ENCODE data around the gene MYBL2. TPM values are rescaled to one million over a fixed set of nuclear protein-coding genes. Genes with fewer than 3 reads are reported as not detected.

The MYBL2 gene
- polyA plus RNA-seq, 1 donor (not counting 4 experiments of a cell fraction or from before 2014, with no cell fraction given), result 4.0 TPM

- H3K27ac ChIP-seq (ENCODE audit: control insufficient read depth, insufficient read depth, low read length), result no peak overlapping the region
- no peak overlapping the region for H3K4me2 ChIP-seq (ENCODE audit: control insufficient read depth, extremely low read depth, insufficient read depth, low read depth, low read length)
- FAIRE-seq, result no peak
- H3K9ac ChIP-seq (ENCODE audit: control insufficient read depth, extremely low read depth, insufficient read depth, low read length), result no peak overlapping the region
- H3K9me3 ChIP-seq (ENCODE audit: control insufficient read depth, low read depth, low read length), result no peaks in the 10 kb centered on the region
- H3K79me2 ChIP-seq (ENCODE audit: control insufficient read depth, insufficient read depth, low read length), result no peaks in the 10 kb centered on the region
- no peak overlapping the region for H3K4me3 ChIP-seq (ENCODE audit: control insufficient read depth in 2 of 3, extremely low read depth in 1 of 3, insufficient read depth in 2 of 3, low read depth in 1 of 3, low read length in 3 of 3)
- no peaks in the 10 kb centered on the region for H3K9me1 ChIP-seq (ENCODE audit: control insufficient read depth, extremely low read depth, insufficient read depth, low read length)
- no peak for DNase-seq (ENCODE audit: low read depth, low spot score)
- no peaks in the 10 kb centered on the region for H3K36me3 ChIP-seq (ENCODE audit: control insufficient read depth in 2 of 2, extremely low read depth in 1 of 2, insufficient read depth in 2 of 2, low read length in 2 of 2)
- H2AFZ ChIP-seq (ENCODE audit: control insufficient read depth, low read length), result no peak overlapping the region
- no peaks in the 10 kb centered on the region for H3K4me1 ChIP-seq (ENCODE audit: control insufficient read depth, extremely low read depth, insufficient read depth, low read length)
- peaks cover 5% of the 10 kb centered on the region for H3K27me3 ChIP-seq (ENCODE audit: control insufficient read depth, extremely low read depth, insufficient read depth, low read length)
- no peaks in the 10 kb centered on the region for H4K20me1 ChIP-seq (ENCODE audit: control insufficient read depth, extremely low read depth, insufficient read depth, low read length)
- TF ChIP-seq, protein P1, sequence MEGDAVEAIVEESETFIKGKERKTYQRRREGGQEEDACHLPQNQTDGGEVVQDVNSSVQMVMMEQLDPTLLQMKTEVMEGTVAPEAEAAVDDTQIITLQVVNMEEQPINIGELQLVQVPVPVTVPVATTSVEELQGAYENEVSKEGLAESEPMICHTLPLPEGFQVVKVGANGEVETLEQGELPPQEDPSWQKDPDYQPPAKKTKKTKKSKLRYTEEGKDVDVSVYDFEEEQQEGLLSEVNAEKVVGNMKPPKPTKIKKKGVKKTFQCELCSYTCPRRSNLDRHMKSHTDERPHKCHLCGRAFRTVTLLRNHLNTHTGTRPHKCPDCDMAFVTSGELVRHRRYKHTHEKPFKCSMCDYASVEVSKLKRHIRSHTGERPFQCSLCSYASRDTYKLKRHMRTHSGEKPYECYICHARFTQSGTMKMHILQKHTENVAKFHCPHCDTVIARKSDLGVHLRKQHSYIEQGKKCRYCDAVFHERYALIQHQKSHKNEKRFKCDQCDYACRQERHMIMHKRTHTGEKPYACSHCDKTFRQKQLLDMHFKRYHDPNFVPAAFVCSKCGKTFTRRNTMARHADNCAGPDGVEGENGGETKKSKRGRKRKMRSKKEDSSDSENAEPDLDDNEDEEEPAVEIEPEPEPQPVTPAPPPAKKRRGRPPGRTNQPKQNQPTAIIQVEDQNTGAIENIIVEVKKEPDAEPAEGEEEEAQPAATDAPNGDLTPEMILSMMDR (optimal IDR thresholded peaks at IDR 0.05 in 1 of 3, IDR thresholded peaks at IDR 0.05 in 1 of 3, conservative IDR thresholded peaks at IDR 0.05 in 1 of 3; ENCODE audit: extremely low read depth in 1 of 3, insufficient read depth in 2 of 3, low read length in 3 of 3), result no peak
- TF ChIP-seq EZH2 (IDR thresholded peaks at IDR 0.05; ENCODE audit: low read length), result no peak
- dilution Hi-C loops (cut with MboI; ENCODE audit: extremely low pct_ligation_motif_present, low sequenced_read_pairs), result no loop called here
Measured at GRCh38 chr20:43731469-43731868, 64.6 kb downstream of the MYBL2 start.

DNA sequence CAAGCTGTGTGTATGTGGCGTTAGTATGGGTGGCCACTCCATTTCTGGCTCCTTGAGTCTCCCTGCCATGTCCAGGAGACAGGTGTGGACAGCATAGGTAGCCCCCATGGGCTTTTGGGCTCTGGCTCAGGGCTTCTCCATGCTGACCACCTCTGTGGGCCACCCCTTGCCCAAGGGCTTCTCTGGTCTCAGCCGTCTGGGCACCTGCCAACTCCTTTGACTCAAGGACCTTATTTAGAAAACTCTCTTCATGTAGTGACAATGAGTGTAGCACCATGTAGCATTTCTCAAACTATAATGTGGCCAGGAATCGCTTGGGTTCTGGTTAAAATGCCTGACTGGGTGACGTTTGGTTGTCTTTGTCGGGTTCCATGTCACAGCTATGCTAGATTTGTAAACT lies 65.0 kb downstream of the MYBL2 start:
- no peak for TF ChIP-seq EZH2 (IDR thresholded peaks at IDR 0.05; ENCODE audit: low read length)
- TF ChIP-seq, protein P1 (optimal IDR thresholded peaks at IDR 0.05 in 1 of 3, IDR thresholded peaks at IDR 0.05 in 1 of 3, conservative IDR thresholded peaks at IDR 0.05 in 1 of 3; ENCODE audit: extremely low read depth in 1 of 3, insufficient read depth in 2 of 3, low read length in 3 of 3), result no peak
- no peak overlapping the region for H3K9ac ChIP-seq (ENCODE audit: control insufficient read depth, extremely low read depth, insufficient read depth, low read length)
- H4K20me1 ChIP-seq (ENCODE audit: control insufficient read depth, extremely low read depth, insufficient read depth, low read length), result no peaks in the 10 kb centered on the region
- H3K4me3 ChIP-seq (ENCODE audit: control insufficient read depth in 2 of 3, extremely low read depth in 1 of 3, insufficient read depth in 2 of 3, low read depth in 1 of 3, low read length in 3 of 3), result no peak overlapping the region
- H3K79me2 ChIP-seq (ENCODE audit: control insufficient read depth, insufficient read depth, low read length), result no peaks in the 10 kb centered on the region
- no peaks in the 10 kb centered on the region for H3K36me3 ChIP-seq (ENCODE audit: control insufficient read depth in 2 of 2, extremely low read depth in 1 of 2, insufficient read depth in 2 of 2, low read length in 2 of 2)
- H3K4me2 ChIP-seq (ENCODE audit: control insufficient read depth, extremely low read depth, insufficient read depth, low read depth, low read length), result no peak overlapping the region
- DNase-seq (ENCODE audit: low read depth, low spot score) (no peak), FAIRE-seq (no peak)
- peaks cover 5% of the 10 kb centered on the region for H3K27me3 ChIP-seq (ENCODE audit: control insufficient read depth, extremely low read depth, insufficient read depth, low read length)
- H3K27ac ChIP-seq (ENCODE audit: control insufficient read depth, insufficient read depth, low read length), result no peak overlapping the region
- no peaks in the 10 kb centered on the region for H3K9me1 ChIP-seq (ENCODE audit: control insufficient read depth, extremely low read depth, insufficient read depth, low read length)
- H3K9me3 ChIP-seq (ENCODE audit: control insufficient read depth, low read depth, low read length), result no peaks in the 10 kb centered on the region
- dilution Hi-C loops (cut with MboI; ENCODE audit: extremely low pct_ligation_motif_present, low sequenced_read_pairs), result no loop called here
- no peak overlapping the region for H2AFZ ChIP-seq (ENCODE audit: control insufficient read depth, low read length)
- no peaks in the 10 kb centered on the region for H3K4me1 ChIP-seq (ENCODE audit: control insufficient read depth, extremely low read depth, insufficient read depth, low read length)
